Left lobe of liver (tissue), 2 donors: ENCODE data around the gene WASF2. TPM values are rescaled to one million over a fixed set of nuclear protein-coding genes. Genes with fewer than 3 reads are reported as not detected.
"Not testable (repeated sequence)": the region's sequence is repeated elsewhere in the genome, so short reads cannot be mapped to it uniquely, and the experiment has no call there.

Experiments
- ATAC-seq: fragments of 200-7000 bp; cut with Tn5 transposase; one replicate; pipeline ENCODE4 v1.9.1; 2020; ENCODE audit warnings: mild to moderate bottlenecking, moderate library complexity
- DNase-seq: peaks from one replicate; pipeline ENCODE4 v3.0.0-alpha.2; 2020; ENCODE audit warnings: low spot score
- total RNA-seq: library from RNA; stranded (reverse); gene quantifications from one replicate; pipeline ENCODE4 v1.2.1, GENCODE V29; 2021
- donor health status: DM: no; HTN: no; CAD: no; lungs with moderate emphysema.
- donor health status: DM: no; HTN: yes; CAD: no.

Gene WASF2
- total RNA-seq, 1 donor from 2014 or later, result 27.9 TPM

GRCh38 chr1:27499142-27499541 is 9.2 kb upstream of the WASF2 start:
- DNase-seq (no peak), ATAC-seq (no peak)

- ATAC-seq (no peak), DNase-seq (no peak)
Observed at GRCh38 chr1:27496604-27497155, 6.7 kb upstream of the WASF2 start.

DNA sequence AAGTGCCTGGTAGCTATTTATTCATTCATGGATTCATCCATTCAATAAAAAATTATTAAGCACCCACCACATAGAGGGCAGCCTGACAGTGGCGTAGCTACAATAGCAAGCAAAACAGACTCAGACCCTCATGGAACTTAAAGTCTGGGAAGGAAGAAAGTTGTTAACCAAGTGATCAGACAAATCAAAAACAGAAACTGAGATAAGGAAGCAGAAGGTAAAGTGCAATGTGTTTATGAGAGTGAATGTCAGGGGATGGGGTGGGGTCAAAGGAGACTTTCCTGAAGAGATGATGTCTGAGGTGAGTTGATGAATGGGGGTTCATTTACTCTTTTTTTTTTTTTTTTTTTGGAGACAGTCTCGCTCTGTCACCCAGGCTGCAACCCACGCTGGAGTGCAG is 2.8 kb upstream of the WASF2 start:
- DNase-seq, result no peak
- ATAC-seq, result no peak

GRCh38 chr1:27491748-27492700 is 2.1 kb upstream of the WASF2 start:
- ATAC-seq (no peak), DNase-seq (no peak)

DNA sequence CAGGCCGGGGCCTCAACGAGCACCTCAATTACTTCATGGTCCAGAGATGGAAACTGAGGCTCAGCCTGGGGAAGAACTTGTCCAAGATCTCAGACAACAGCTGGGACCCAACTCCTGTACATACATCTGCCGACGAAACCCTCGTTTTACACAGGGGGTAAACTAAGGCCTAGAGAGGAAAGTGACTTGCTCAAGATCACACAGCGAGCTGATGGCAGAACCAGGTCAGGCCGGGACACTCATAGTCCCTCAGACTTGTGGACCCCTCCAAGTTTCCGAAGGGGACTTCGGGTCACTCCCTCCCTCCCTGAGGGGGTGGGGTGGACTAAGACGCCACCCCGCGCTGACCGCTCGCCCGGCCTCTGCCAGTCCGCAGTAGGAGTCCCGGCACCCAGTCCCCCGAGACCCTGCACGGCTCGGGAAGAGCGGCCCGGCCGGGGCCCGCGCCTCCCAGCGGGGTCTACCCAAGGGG is 430 bp downstream of the WASF2 start:
- no peak for DNase-seq
- ATAC-seq, result peak; percentile 33

GRCh38 chr1:27487966-27488884 is 1.7 kb downstream of the WASF2 start:
- no peak for ATAC-seq
- no peak for DNase-seq

DNA sequence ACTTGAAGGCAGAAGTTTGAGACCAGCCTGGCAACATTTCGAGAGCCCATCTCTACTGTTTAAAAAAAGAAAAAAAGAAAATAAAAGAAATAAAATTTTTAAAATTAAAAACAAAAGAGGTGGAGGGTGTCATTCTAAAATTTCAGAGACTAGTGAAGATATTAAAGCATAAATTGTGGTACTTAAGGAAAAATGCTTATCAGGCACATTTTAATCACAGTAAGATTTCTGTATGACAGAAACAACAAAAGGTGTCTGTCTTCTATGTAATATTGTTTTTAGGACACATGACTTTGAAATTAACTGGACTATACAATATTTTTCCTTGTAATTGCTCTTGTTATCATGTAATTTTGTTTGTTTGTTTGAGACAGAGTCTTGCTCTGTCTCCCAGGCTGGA is 4.6 kb downstream of the WASF2 start:
- DNase-seq (no peak), ATAC-seq (no peak)

- no peak for ATAC-seq
- no peak for DNase-seq
Observed at GRCh38 chr1:27483659-27484058, 6.3 kb downstream of the WASF2 start.

DNA sequence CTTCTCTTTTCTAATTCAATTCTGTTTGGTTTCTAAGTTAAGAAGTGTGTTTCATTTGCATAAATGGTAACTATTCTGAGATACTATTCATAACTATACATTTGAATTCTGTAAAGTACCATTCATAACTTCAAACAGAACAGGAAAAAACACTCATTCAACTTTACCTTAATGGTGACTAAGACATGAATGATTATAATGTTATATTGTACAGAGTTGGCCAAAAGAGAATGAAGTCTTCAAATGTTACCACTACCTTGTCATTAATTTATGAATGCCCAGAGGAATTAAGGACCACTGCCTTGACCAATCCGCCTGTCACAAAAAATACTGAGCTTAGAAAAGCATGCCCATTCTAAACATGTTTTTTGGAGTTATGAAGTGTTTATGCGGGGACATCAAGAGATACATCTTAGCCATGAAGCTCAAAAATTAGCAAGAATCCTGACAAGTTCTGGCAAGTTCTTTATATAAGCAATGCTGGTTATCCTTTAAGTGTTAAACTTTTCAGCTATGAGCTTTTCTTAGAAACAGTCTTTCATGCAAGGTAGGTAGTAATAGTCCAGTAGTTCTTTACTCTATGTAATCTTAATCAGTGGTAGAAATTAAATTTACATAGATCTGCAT is 7.9 kb downstream of the WASF2 start:
- DNase-seq, result no peak
- no peak for ATAC-seq

GRCh38 chr1:27478098-27478497 is 11.9 kb downstream of the WASF2 start:
- ATAC-seq (no peak), DNase-seq (no peak)

- DNase-seq (no peak), ATAC-seq (no peak)
Observed at GRCh38 chr1:27476237-27476636, 13.7 kb downstream of the WASF2 start.

- ATAC-seq (no peak), DNase-seq (no peak)
Observed at GRCh38 chr1:27475720-27476119, 14.2 kb downstream of the WASF2 start.

DNA sequence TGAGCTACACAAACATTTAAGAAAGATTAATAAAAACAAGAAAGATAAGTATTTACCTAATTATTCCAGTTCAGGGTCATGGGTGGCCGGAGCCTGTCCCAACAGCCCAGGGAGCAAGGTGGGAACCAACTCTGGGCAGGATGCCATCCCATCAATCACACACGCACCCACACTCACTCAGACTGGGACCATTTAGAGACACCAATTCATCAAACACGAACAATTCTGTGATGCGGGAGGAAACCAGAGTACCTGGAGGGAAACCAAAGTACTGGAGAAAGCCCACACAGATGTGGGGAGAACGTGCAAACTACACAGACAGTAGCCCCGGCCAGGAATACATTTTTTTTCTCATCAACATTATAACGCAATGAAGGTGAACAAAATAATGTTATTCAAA is 16.2 kb downstream of the WASF2 start:
- DNase-seq, result no peak
- ATAC-seq, result no peak

- not testable (repeated sequence) for ATAC-seq, DNase-seq
Observed at GRCh38 chr1:27472098-27472497, 17.9 kb downstream of the WASF2 start.

GRCh38 chr1:27471477-27471876 is 18.5 kb downstream of the WASF2 start:
- ATAC-seq, result no peak
- DNase-seq, result no peak

DNA sequence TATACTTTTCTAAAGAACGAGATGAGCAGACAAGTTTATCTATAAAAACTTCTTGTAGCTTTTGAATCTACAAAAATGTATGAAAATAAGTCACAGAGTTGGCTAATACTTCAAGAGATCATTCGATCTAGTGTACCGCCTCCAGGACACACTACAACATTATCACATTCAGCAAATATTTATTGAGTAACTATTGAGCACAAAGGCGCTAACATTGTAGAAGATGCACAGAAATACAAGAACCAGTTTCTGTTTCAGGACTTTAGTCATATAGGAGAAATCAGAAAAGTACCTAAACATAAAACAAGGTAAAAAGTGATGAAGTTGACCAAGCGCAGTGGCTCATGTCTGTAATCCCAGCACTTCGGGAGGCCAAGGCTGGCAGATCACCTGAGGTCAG is 20.6 kb downstream of the WASF2 start:
- ATAC-seq (peak; percentile 72), DNase-seq (no peak)

GRCh38 chr1:27468378-27468777 is 21.6 kb downstream of the WASF2 start:
- DNase-seq, result not testable (repeated sequence)
- ATAC-seq, result peak; percentile 13

DNA sequence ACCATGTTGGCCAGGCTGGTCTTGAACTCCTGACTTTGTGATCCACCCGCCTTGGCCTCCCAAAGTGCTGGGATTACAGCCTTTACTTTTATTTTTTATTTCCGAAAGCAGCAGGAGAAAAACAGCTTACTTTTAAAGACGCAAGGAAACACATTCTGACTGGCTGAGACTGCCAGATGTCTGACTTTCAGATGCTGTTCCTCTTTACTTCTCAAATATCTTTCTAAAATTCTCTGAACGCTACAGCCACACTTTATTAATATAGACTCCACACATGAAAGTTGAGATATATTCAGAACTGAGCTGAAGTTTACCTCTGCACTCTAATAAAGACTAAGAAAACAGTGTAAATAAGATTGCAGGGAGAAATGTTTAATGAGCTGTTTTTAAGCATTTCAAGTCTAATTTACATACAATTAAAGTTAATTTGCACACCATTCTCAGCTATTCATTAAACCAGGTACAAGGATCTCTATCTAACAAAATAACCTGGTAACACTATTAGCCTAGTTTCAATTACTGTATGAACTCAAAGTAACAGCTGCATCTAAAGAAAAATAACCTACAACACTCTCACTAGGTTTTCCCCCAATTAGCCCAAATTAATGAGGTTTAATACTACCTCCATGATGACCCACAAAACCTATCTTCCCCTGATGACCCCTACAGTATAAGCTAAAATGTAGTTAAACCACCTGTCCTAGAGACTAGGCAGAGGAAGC is 24.9 kb downstream of the WASF2 start:
- DNase-seq, result no peak
- no peak for ATAC-seq

DNA sequence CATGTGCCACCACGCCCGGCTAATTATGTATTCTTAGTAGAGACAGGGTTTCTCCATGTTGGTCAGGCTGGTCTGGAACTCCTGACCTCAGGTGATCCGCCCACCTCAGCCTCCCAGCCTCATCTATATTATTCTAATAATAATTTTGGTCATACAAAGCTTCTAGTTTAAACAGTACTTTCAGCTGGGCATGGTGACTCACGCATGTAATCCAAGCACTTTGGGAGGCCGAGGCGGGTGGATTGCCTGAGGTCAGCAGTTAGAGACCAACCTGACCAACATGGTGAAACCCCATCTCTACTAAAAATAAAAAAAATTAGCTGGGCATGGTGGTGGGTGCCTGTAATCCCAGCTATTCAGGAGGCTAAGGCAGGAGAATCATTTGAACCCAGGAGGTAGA is 26.1 kb downstream of the WASF2 start:
- not testable (repeated sequence) for DNase-seq, ATAC-seq

GRCh38 chr1:27458521-27458920 is 31.4 kb downstream of the WASF2 start:
- not testable (repeated sequence) for ATAC-seq

More at GRCh38 chr1:27458521-27458920, 31.4 kb downstream of the WASF2 start:
- DNase-seq, result not testable (repeated sequence)
